Stimulated activated memory B cell treated with anti-CD40 and anti-IgM and Interleukin-4, amounts not matched to agents 10 μg/mL and 1 μg/mL and 100 μg/mL, for 72 hours (primary cell): ENCODE data around the gene HVCN1.

Experiments used
- ATAC-seq: fragments of 150-1000 bp; cut with Tn5 transposase; 2 replicates; pipeline ENCODE4 v1.10.0; 2021
- H3K27ac Mint-ChIP-seq: one replicate; pipeline ENCODE4 v1.8.0; 2022; ENCODE audit warnings: mild to moderate bottlenecking, mixed read lengths
- H3K27me3 Mint-ChIP-seq: one replicate; pipeline ENCODE4 v1.8.0; 2022; ENCODE audit warnings: mixed read lengths
- H3K36me3 Mint-ChIP-seq: one replicate; pipeline ENCODE4 v1.8.0; 2022; ENCODE audit warnings: mixed read lengths
- H3K4me1 Mint-ChIP-seq: one replicate; pipeline ENCODE4 v1.8.0; 2022; ENCODE audit warnings: mixed read lengths
- H3K4me3 Mint-ChIP-seq: one replicate; pipeline ENCODE4 v1.8.0; 2022; ENCODE audit warnings: mild to moderate bottlenecking, moderate library complexity, mixed read lengths
- H3K9me3 Mint-ChIP-seq: one replicate; pipeline ENCODE4 v1.8.0; 2022; ENCODE audit warnings: mixed read lengths

HVCN1 gene

DNA sequence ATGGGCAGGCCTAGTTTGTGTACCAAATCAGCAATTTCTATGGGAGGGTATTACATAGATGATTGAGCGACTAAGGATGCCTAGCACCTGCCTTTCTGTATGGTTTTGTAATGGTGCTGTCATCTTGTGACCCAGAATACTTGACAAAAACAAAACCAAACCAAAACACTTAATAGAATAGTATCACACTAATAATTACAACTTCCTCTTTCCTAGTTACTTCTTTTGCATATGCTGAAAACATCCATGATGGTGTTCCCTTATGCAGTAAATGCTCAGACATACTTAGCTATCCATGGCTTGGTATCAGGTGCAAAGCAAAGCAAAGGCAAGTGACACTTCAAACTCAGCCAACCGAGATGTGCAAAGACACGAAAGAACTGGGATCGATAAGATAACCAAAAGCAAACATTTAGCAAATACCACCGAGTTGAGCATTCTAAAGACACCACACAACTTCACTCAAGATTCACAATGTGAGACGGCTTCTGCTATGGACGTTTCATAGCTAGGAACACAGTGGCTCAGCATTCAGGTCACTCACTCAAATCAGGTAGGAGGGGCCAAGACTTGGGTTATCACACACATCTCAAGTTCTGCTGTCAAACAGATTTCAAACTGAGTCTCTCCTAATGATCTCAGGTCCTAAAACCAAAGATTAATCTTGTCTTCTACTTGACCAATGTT is 29.4 kb upstream of the HVCN1 start:
- peaks cover 22% of the 10 kb centered on the region for H3K4me1 Mint-ChIP-seq
- H3K27ac Mint-ChIP-seq = peak overlapping the region; percentile 66
- peaks cover 37% of the 10 kb centered on the region for H3K36me3 Mint-ChIP-seq
- no peaks in the 10 kb centered on the region for H3K9me3 Mint-ChIP-seq
- ATAC-seq = peak; percentile 85
- H3K4me3 Mint-ChIP-seq = no peak overlapping the region
- H3K27me3 Mint-ChIP-seq = no peaks in the 10 kb centered on the region

- peaks cover 30% of the 10 kb centered on the region for H3K36me3 Mint-ChIP-seq
- no peaks in the 10 kb centered on the region for H3K9me3 Mint-ChIP-seq
- H3K27ac Mint-ChIP-seq = peak overlapping the region; percentile 66
- H3K4me1 Mint-ChIP-seq = peaks cover 22% of the 10 kb centered on the region
- ATAC-seq = no peak
- H3K4me3 Mint-ChIP-seq = no peak overlapping the region
- H3K27me3 Mint-ChIP-seq = no peaks in the 10 kb centered on the region
These were observed 28.1 kb upstream of the HVCN1 start for GRCh38 chr12:110717037-110717436.

DNA sequence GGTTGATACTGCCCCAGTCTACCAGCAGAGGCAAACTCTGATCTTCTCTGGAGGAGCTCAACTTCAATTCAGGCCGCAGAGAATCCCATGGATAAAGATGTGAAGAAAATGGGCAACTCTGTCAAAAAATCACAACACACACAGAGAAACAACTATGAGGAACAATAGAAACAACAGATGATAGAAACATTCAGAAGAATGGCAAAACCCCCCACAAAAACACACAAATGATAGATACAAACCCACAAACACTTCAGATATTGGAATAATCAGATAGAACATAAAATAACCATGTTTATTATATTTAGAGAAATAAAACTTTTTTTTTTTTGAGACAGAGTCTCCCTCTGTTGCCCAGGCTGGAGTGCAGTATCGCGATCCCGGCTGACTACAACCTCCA is 20.0 kb upstream of the HVCN1 start:
- Mint-ChIP-seq H3K4me1 (peaks cover 6% of the 10 kb centered on the region), H3K4me3 (no peak overlapping the region), H3K36me3 (peaks cover 6% of the 10 kb centered on the region), H3K9me3 (no peaks in the 10 kb centered on the region), H3K27me3 (no peaks in the 10 kb centered on the region), H3K27ac (no peak overlapping the region)
- ATAC-seq = no peak

GRCh38 chr12:110705309-110705708 is 16.4 kb upstream of the HVCN1 start:
- H3K36me3 Mint-ChIP-seq = peaks cover 6% of the 10 kb centered on the region
- H3K27me3 Mint-ChIP-seq = no peaks in the 10 kb centered on the region
- H3K27ac Mint-ChIP-seq = no peak overlapping the region
- H3K4me1 Mint-ChIP-seq = peaks cover 6% of the 10 kb centered on the region
- no peak for ATAC-seq
- H3K9me3 Mint-ChIP-seq = no peaks in the 10 kb centered on the region
- no peak overlapping the region for H3K4me3 Mint-ChIP-seq

DNA sequence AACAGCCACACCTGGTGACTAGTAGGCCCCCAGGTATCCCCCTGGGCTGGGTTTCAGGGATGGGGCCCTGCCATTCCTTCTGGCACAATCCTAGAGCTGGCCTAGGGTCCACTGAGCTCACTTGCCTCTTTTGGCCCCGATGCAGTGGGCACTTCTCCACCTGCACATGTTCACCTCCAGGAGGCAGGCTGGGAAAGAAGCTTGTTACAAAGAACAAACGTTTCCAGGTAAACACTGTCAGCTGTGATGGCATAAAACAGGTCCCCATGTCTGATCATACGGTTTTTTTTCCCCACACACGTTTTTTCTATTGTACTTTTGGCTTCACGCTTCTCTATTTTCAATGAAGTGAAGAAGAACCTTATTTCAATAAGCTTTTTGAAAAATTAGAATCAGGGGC is 15.8 kb upstream of the HVCN1 start:
- no peak overlapping the region for H3K4me3 Mint-ChIP-seq
- ATAC-seq = no peak
- no peaks in the 10 kb centered on the region for H3K9me3 Mint-ChIP-seq
- peaks cover 6% of the 10 kb centered on the region for H3K36me3 Mint-ChIP-seq
- H3K27ac Mint-ChIP-seq = no peak overlapping the region
- H3K27me3 Mint-ChIP-seq = no peaks in the 10 kb centered on the region
- H3K4me1 Mint-ChIP-seq = peaks cover 6% of the 10 kb centered on the region

DNA sequence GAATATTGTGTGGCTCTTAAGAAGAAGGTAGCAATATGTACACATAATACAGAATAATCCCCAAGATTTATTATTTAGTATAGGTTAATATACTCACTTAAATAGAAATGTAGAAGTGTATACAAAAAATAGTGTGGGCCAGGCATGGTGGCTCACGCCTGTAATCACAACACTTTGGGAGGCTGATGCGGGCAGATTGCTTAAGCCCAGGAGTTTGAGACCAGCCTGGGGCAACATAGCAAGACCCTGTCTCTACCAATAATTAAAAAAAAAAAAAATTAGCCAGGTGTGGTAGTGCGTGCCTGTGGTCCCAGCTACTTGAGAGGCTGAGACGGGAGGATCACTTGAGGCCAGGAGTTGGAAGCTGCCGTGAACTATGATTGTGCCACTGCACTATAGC is 15.3 kb upstream of the HVCN1 start:
- Mint-ChIP-seq H3K27ac (no peak overlapping the region), H3K27me3 (no peaks in the 10 kb centered on the region), H3K4me3 (no peak overlapping the region), H3K4me1 (peaks cover 6% of the 10 kb centered on the region), H3K36me3 (peaks cover 6% of the 10 kb centered on the region), H3K9me3 (no peaks in the 10 kb centered on the region)
- no peak for ATAC-seq

DNA sequence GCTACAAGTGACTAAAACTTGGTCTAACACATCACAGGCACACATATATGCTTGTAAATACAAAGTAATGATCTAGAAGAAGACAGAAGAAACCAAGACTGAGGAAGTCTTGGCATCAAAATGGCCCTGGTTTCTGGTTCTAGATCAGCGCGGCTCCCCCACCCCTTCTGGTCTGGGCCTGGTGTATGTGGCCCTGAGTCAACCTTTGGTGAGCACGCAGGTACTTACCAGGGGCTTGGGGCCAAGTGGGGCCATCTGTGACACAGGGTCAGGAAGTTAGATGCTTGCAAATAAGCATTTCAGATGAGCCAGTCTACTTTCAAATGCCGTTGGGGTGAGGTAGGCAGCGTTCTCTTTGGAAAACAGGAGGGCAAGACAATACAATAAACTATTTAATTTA is 13.2 kb upstream of the HVCN1 start:
- H3K27me3 Mint-ChIP-seq = no peaks in the 10 kb centered on the region
- no peaks in the 10 kb centered on the region for H3K36me3 Mint-ChIP-seq
- H3K9me3 Mint-ChIP-seq = no peaks in the 10 kb centered on the region
- H3K27ac Mint-ChIP-seq = no peak overlapping the region
- ATAC-seq = no peak
- H3K4me1 Mint-ChIP-seq = peaks cover 22% of the 10 kb centered on the region
- no peak overlapping the region for H3K4me3 Mint-ChIP-seq

GRCh38 chr12:110699591-110700445 is 10.9 kb upstream of the HVCN1 start:
- peaks cover 3% of the 10 kb centered on the region for H3K9me3 Mint-ChIP-seq
- H3K36me3 Mint-ChIP-seq = no peaks in the 10 kb centered on the region
- no peak overlapping the region for H3K4me3 Mint-ChIP-seq
- peak overlapping the region; percentile 5 for H3K27ac Mint-ChIP-seq
- peaks cover 31% of the 10 kb centered on the region for H3K4me1 Mint-ChIP-seq
- no peak for ATAC-seq
- no peaks in the 10 kb centered on the region for H3K27me3 Mint-ChIP-seq

GRCh38 chr12:110698171-110698902 is 9.4 kb upstream of the HVCN1 start:
- H3K9me3 Mint-ChIP-seq = peaks cover 3% of the 10 kb centered on the region
- H3K27me3 Mint-ChIP-seq = no peaks in the 10 kb centered on the region
- peak; percentile 97 for ATAC-seq
- peaks cover 44% of the 10 kb centered on the region for H3K4me1 Mint-ChIP-seq
- peak overlapping the region; percentile 47 for H3K4me3 Mint-ChIP-seq
- H3K27ac Mint-ChIP-seq = peak overlapping the region; percentile 71
- no peaks in the 10 kb centered on the region for H3K36me3 Mint-ChIP-seq

- Mint-ChIP-seq H3K4me1 (peaks cover 47% of the 10 kb centered on the region), H3K4me3 (no peak overlapping the region), H3K36me3 (no peaks in the 10 kb centered on the region), H3K27me3 (no peaks in the 10 kb centered on the region), H3K9me3 (peaks cover 3% of the 10 kb centered on the region), H3K27ac (peak overlapping the region; percentile 71)
- ATAC-seq = no peak
These were observed 8.3 kb upstream of the HVCN1 start for GRCh38 chr12:110697236-110697635.

GRCh38 chr12:110696283-110696682 is 7.4 kb upstream of the HVCN1 start:
- ATAC-seq = no peak
- H3K4me1 Mint-ChIP-seq = peaks cover 57% of the 10 kb centered on the region
- no peaks in the 10 kb centered on the region for H3K27me3 Mint-ChIP-seq
- H3K9me3 Mint-ChIP-seq = peaks cover 3% of the 10 kb centered on the region
- no peaks in the 10 kb centered on the region for H3K36me3 Mint-ChIP-seq
- H3K4me3 Mint-ChIP-seq = no peak overlapping the region
- H3K27ac Mint-ChIP-seq = peak overlapping the region; percentile 71

DNA sequence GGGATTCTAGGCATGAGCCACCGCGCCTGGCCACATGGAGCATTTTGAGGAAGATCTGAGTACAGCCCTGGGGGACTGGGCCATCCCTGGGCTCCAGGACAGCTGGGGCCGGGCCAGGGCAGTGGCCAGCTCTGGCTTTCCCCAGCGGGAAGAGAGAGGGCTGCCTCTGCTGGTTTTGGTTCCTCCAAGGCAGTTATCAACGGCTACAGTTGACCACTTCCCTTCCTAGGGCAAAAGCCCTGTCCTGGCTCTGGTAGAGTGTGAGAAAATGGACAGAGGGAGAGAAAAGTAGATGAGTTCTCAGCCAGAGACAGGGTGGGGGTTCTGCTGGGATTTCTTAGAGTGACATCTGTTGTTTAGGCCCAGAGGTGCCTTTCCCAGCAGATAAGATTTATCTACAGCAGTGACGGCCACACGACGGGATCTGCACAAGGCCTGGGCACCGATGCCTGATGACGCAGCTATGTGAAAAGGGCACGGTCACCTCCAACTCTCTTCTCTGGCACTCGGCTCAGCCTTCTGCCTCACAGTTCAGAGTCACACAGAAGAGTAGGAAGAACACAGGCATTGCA is 5.5 kb upstream of the HVCN1 start:
- Mint-ChIP-seq H3K4me3 (no peak overlapping the region), H3K36me3 (no peaks in the 10 kb centered on the region), H3K9me3 (peaks cover 3% of the 10 kb centered on the region), H3K4me1 (peaks cover 75% of the 10 kb centered on the region), H3K27me3 (no peaks in the 10 kb centered on the region), H3K27ac (peak overlapping the region; percentile 53)
- ATAC-seq = no peak

DNA sequence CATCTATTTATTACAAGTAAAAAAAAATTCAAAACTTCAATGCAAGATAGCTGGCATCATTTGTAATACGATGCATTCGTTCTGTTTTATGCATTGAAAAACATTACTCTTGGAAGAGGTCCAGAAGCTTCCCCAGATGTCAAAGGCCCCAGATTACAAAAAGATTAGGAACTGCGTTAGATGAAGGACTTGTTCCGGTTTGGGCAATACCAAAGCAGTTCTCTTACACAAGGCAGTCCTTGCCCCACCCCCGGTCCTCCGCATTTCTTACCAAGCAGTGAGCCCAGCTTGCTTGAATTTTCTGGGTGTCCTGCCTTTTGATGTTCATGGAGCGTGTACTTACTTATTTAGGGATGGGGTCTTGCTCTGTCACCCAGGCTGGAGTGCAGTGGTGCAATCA is 4.8 kb upstream of the HVCN1 start:
- peaks cover 75% of the 10 kb centered on the region for H3K4me1 Mint-ChIP-seq
- H3K4me3 Mint-ChIP-seq = no peak overlapping the region
- peaks cover 3% of the 10 kb centered on the region for H3K9me3 Mint-ChIP-seq

GRCh38 chr12:110690127-110690430 is 1.2 kb upstream of the HVCN1 start:
- no peaks in the 10 kb centered on the region for H3K27me3 Mint-ChIP-seq
- H3K4me3 Mint-ChIP-seq = peak overlapping the region; percentile 89
- peaks cover 71% of the 10 kb centered on the region for H3K4me1 Mint-ChIP-seq
- peak overlapping the region; percentile 81 for H3K27ac Mint-ChIP-seq
- H3K36me3 Mint-ChIP-seq = peaks cover 34% of the 10 kb centered on the region
- H3K9me3 Mint-ChIP-seq = no peaks in the 10 kb centered on the region
- no peak for ATAC-seq

More for the DNA sequence above, 4.8 kb upstream of the HVCN1 start:
- ATAC-seq = no peak
- H3K27ac Mint-ChIP-seq = peak overlapping the region; percentile 53
- H3K36me3 Mint-ChIP-seq = no peaks in the 10 kb centered on the region
- no peaks in the 10 kb centered on the region for H3K27me3 Mint-ChIP-seq
